Measurements from ENCODE around the gene NXT1.
"Not testable (repeated sequence)": the region's sequence is repeated elsewhere in the genome, so short reads cannot be mapped to it uniquely, and the experiment has no call there.

NXT1 gene

GRCh38 chr20:23327617-23328333, 22.8 kb upstream of the NXT1 start:
- H3K27ac ChIP-seq = no peak overlapping the region
- DNase-seq (ENCODE audit: low read depth, low spot score) = no peak

- no peak for DNase-seq (ENCODE audit: low read depth, low spot score)
- no peak overlapping the region for H3K27ac ChIP-seq
These were observed 18.9 kb upstream of the NXT1 start for GRCh38 chr20:23331450-23332350.

GRCh38 chr20:23332467-23332866, 18.1 kb upstream of the NXT1 start:
- H3K27ac ChIP-seq = no peak overlapping the region
- no peak for DNase-seq (ENCODE audit: low read depth, low spot score)

- H3K27ac ChIP-seq = no peak overlapping the region
- DNase-seq (ENCODE audit: low read depth, low spot score) = no peak
These were observed 16.5 kb upstream of the NXT1 start for GRCh38 chr20:23334111-23334510.

- no peak for DNase-seq (ENCODE audit: low read depth, low spot score)
- H3K27ac ChIP-seq = no peak overlapping the region
These were observed 15.1 kb upstream of the NXT1 start for GRCh38 chr20:23335521-23335920.

- DNase-seq (ENCODE audit: low read depth, low spot score) = no peak
- no peak overlapping the region for H3K27ac ChIP-seq
These were observed 14.1 kb upstream of the NXT1 start for GRCh38 chr20:23336476-23336875.

GRCh38 chr20:23337312-23337711, 13.3 kb upstream of the NXT1 start:
- no peak for DNase-seq (ENCODE audit: low read depth, low spot score)
- no peak overlapping the region for H3K27ac ChIP-seq

- no peak overlapping the region for H3K27ac ChIP-seq
- no peak for DNase-seq (ENCODE audit: low read depth, low spot score)
These were observed 10.6 kb upstream of the NXT1 start for GRCh38 chr20:23339986-23340385.

- H3K27ac ChIP-seq = no peak overlapping the region
- no peak for DNase-seq (ENCODE audit: low read depth, low spot score)
These were observed 10.1 kb upstream of the NXT1 start for GRCh38 chr20:23340524-23340923.

GRCh38 chr20:23341073-23341472, 9.5 kb upstream of the NXT1 start:
- no peak overlapping the region for H3K27ac ChIP-seq
- no peak for DNase-seq (ENCODE audit: low read depth, low spot score)

GRCh38 chr20:23343590-23343989, 7.0 kb upstream of the NXT1 start:
- no peak overlapping the region for H3K27ac ChIP-seq
- no peak for DNase-seq (ENCODE audit: low read depth, low spot score)

GRCh38 chr20:23344336-23344735, 6.3 kb upstream of the NXT1 start:
- no peak for DNase-seq (ENCODE audit: low read depth, low spot score)
- H3K27ac ChIP-seq = no peak overlapping the region

- no peak for DNase-seq (ENCODE audit: low read depth, low spot score)
- no peak overlapping the region for H3K27ac ChIP-seq
These were observed 4.6 kb upstream of the NXT1 start for GRCh38 chr20:23346002-23346401.

GRCh38 chr20:23347791-23348190, 2.8 kb upstream of the NXT1 start:
- H3K27ac ChIP-seq = no peak overlapping the region
- DNase-seq (ENCODE audit: low read depth, low spot score) = no peak

- DNase-seq (ENCODE audit: low read depth, low spot score) = not testable (repeated sequence)
These were observed 2.1 kb upstream of the NXT1 start for GRCh38 chr20:23348510-23348909.

GRCh38 chr20:23349338-23350195, 1.0 kb upstream of the NXT1 start:
- peak; percentile 51 for DNase-seq (ENCODE audit: low read depth, low spot score)
- peak overlapping the region; percentile 99 for H3K27ac ChIP-seq

More at GRCh38 chr20:23348510-23348909, 2.1 kb upstream of the NXT1 start:
- H3K27ac ChIP-seq = peak overlapping the region; percentile 99

- H3K27ac ChIP-seq = peak overlapping the region; percentile 99
- DNase-seq (ENCODE audit: low read depth, low spot score) = no peak
These were observed 580 bp downstream of the NXT1 start for GRCh38 chr20:23350904-23351838.

- no peak for DNase-seq (ENCODE audit: low read depth, low spot score)
- no peak overlapping the region for H3K27ac ChIP-seq
These were observed 5.6 kb downstream of the NXT1 start for GRCh38 chr20:23356203-23356602.

GRCh38 chr20:23357767-23358562, 7.4 kb downstream of the NXT1 start:
- peak overlapping the region; percentile 95 for H3K27ac ChIP-seq
- peak; percentile 98 for DNase-seq (ENCODE audit: low read depth, low spot score)
